HG02678 (cell line): ENCODE data around the gene MOV10.
A peak's percentile ranks its signal among the peaks of the same experiment; 100 is the strongest.
"Not testable (repeated sequence)": the region's sequence is repeated elsewhere in the genome, so short reads cannot be mapped to it uniquely, and the experiment has no call there.

Experiments used
- ATAC-seq: cut with Tn5 transposase; IDR thresholded peaks from one replicate; pipeline ENCODE4 v1.9.1; 2021; ENCODE audit warnings: mild to moderate bottlenecking, moderate library complexity; ENCODE audit not compliant: unreplicated experiment

MOV10 gene

GRCh38 chr1:112712191-112712590 is 37.7 kb downstream of the MOV10 start:
- ATAC-seq, result no peak

- no peak for ATAC-seq
Observed at GRCh38 chr1:112712701-112713128, 38.3 kb downstream of the MOV10 start.

GRCh38 chr1:112713466-112714312 is 39.2 kb downstream of the MOV10 start:
- no peak for ATAC-seq

GRCh38 chr1:112714313-112715263 is 40.1 kb downstream of the MOV10 start:
- ATAC-seq, result no peak

- peak; percentile 82 for ATAC-seq
Observed at GRCh38 chr1:112715264-112716053, 41.0 kb downstream of the MOV10 start, which contains the start of gene PPM1J. TSS of gene PPM1J (minus strand) at chr1:112715332. CDS start at chr1:112715301, 31 bp downstream.

- peak; percentile 35 for ATAC-seq
Observed at GRCh38 chr1:112716133-112716720, 41.8 kb downstream of the MOV10 start.

GRCh38 chr1:112717263-112717873 is 42.9 kb downstream of the MOV10 start:
- ATAC-seq, result no peak

GRCh38 chr1:112718691-112719418 is 44.4 kb downstream of the MOV10 start:
- no peak for ATAC-seq

- no peak for ATAC-seq
Observed at GRCh38 chr1:112719706-112720105, 45.2 kb downstream of the MOV10 start.

- no peak for ATAC-seq
Observed at GRCh38 chr1:112720800-112721199, 46.3 kb downstream of the MOV10 start.

GRCh38 chr1:112721294-112721693 is 46.8 kb downstream of the MOV10 start:
- not testable (repeated sequence) for ATAC-seq

GRCh38 chr1:112721966-112722524 is 47.6 kb downstream of the MOV10 start:
- ATAC-seq, result no peak

- ATAC-seq, result no peak
Observed at GRCh38 chr1:112722601-112723510, 48.4 kb downstream of the MOV10 start.

- no peak for ATAC-seq
Observed at GRCh38 chr1:112723511-112723839, 49.0 kb downstream of the MOV10 start.

GRCh38 chr1:112724240-112724639 is 49.8 kb downstream of the MOV10 start:
- ATAC-seq, result not testable (repeated sequence)

- ATAC-seq, result no peak
Observed at GRCh38 chr1:112727716-112728115, 53.3 kb downstream of the MOV10 start.

- not testable (repeated sequence) for ATAC-seq
Observed at GRCh38 chr1:112728306-112728971, 54.0 kb downstream of the MOV10 start.
